VCaP (cell line): Measurements from ENCODE around the gene ITPR1.

Source experiments
- H3K27ac ChIP-seq: fragments of 450-650 bp; 2 replicates; pipeline ENCODE4 v1.5.1; 2017
- TF ChIP-seq, protein P1 (sequence below): fragments of 450-650 bp; conservative IDR thresholded peaks from 2 replicates; pipeline ENCODE4 v1.5.1; 2017; ENCODE audit warnings: mild to moderate bottlenecking, moderate library complexity

ITPR1 gene

DNA sequence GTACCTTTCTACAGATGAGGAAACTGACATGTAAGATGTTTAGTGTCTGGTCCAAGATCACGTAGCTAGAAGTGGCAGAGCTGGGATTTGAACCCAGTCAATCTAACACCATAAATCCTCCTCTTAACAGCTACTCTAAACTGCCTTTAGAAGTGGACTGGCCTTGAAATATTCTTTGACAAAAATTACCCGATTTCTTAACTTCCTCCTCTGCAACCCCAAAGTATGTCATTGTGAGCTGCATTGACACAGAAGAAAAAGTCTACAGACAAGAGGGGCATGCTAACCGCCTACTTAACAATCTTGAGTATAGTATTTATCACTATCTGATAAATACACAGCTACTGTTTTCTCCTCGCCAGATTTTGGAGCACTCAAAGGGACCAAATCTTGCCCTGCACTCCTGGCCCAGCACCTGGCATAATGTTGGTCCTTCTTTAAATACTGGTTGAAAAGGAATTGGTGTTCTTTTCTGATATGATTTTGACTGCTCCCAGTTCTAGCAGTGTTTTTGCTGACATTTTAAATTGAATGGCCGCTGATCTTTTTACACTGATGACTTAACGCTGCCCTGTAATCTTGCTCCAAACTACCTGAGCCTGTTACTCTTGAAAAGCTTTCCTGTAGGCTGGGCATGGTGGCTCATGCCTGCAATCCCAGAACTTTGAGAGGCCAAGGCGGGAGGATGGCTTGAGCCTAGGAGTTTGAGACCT lies 36.9 kb downstream of the ITPR1 start:
- H3K27ac ChIP-seq: no peak overlapping the region
- TF ChIP-seq, protein P1, sequence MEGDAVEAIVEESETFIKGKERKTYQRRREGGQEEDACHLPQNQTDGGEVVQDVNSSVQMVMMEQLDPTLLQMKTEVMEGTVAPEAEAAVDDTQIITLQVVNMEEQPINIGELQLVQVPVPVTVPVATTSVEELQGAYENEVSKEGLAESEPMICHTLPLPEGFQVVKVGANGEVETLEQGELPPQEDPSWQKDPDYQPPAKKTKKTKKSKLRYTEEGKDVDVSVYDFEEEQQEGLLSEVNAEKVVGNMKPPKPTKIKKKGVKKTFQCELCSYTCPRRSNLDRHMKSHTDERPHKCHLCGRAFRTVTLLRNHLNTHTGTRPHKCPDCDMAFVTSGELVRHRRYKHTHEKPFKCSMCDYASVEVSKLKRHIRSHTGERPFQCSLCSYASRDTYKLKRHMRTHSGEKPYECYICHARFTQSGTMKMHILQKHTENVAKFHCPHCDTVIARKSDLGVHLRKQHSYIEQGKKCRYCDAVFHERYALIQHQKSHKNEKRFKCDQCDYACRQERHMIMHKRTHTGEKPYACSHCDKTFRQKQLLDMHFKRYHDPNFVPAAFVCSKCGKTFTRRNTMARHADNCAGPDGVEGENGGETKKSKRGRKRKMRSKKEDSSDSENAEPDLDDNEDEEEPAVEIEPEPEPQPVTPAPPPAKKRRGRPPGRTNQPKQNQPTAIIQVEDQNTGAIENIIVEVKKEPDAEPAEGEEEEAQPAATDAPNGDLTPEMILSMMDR: no peak

DNA sequence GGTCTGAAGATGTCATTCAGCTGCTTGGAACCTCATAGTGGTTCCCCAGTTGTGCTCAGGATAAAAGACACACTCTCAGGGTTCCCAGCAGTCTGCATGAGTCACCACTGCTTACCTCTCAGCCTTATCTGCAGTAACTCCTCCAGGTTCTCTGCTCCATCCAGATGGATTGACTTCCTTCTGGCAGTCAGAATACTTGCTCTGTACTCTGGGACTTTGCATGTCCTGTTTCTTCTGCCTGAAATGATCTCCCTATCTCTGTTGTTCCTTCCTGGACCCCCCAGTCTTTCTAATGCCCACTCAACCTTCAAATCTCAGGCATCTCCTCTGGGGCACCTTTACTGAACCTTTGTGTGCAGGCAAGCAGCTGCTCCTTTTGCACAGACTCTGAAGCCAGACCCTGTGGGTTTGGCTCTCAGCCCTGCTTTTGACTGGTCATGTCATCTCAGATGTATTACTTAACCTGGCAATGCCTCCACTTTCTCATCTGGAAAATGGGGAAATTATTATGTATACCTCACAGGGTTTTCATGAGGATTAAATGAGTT lies 38.4 kb downstream of the ITPR1 start:
- H3K27ac ChIP-seq: peak overlapping the region; percentile 75; the same call in 1 of the 2 replicates
- TF ChIP-seq, protein P1: no peak

DNA sequence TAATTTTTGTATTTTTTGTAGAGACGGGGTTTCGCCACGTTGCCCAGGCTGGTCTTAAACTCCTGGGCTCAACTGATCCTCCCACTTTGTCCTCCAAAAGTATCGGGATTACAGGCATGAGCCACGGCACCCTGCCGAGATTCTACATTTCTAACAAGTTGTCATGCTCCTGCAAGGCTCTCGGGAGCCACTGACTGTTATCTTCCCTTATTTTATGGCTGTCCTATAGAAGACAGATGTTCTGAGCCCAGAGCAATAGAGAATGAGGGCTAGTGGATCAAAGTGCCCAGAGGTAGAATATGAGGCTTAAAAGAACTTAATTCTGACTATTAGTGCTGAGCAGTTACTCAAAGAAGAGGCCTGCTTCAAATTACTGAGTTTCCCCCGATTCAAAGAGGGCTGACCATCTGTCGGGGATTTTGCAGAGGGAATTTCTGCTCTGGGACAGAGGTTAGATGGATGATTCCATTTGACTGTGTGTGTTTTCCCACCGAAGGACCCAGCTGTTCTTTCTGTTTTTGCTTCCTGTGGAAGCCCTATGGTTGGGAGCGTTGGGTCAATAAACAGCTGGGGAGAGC lies 39.5 kb downstream of the ITPR1 start:
- TF ChIP-seq, protein P1: no peak
- peak overlapping the region; percentile 75 for H3K27ac ChIP-seq

DNA sequence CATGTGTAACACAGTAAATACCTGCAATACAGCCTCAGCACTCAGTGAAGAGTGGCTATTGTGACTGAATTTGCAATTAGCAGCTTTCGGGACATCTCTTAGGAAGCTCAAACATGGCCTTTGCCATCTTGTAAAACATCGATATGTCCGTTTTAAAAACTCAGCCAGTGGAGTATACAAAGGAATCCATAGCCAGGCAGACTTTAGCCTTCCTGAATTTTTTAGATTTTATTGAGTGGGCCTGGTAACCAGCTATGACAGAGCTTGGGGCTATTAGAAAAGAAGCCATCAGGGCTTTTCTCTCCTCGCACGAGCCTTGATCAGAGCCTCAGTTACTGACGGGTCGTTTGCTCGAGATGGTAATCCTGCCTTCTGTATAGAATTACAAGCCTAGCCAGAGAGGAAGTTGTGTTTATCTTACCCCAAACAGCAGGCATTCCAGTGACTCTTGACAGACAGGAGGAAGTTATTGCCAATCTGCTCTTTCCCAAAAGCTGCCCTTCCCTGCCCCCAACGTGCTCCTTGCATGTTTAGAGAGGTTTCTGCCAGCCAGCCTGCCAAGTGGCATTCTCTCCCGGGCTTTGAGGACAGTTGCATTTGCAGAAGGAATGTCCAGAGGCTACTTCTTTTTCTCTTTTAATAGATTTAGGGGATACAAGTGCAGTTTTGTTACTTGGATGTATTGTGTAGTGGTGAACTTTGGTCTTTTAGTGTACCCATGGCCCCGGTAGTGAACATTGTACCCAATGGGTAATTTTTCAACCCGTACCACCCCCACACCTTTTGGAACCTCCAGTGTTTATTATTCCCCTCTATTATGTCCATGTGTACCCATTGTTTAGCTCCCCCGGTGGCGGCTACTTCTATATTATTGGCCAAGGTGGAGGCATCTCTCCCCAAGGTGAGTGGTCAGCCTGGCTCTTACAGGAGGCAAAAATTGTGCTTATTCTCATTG lies 40.6 kb downstream of the ITPR1 start:
- peak overlapping the region; percentile 75 for H3K27ac ChIP-seq
- TF ChIP-seq, protein P1: no peak

DNA sequence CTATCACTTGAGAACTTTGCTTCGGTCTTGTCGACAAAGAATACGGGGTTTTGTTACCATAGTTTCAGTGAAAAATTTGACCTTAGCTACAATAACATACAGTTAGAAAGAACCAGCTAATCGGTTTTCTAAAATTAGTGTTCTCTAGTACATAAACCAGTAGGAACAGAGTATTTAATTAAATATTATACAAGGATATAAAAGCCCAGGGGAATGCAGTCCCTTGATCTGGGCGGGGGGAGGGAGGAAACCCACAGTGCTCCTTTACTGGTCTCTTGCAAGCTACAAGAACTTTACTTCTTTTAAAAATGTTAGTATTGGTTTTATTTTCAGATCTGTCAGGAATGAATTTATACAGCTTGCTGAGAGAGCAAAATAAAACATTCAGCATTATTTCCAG lies 41.8 kb downstream of the ITPR1 start:
- H3K27ac ChIP-seq: peak overlapping the region; percentile 75

DNA sequence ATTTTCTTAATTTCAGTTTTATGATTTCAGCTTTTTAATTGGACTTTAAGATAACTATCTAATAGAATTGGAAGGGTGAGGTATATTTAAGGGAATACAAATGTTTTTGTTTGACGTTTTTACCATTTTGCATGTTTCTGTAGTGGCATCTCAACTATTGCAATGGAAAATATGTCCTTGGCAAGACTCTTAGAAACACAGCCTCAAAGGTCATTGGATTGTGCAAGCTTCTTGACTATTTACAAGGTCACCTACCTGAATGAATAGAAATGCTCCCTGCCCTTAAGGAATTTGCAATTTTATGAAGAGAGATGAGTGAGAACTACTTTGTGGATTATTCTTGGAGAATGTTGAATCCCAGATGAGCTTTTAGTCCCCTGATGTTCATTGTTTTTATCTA lies 43.1 kb downstream of the ITPR1 start:
- H3K27ac ChIP-seq: no peak overlapping the region
- TF ChIP-seq, protein P1: no peak

More for the DNA sequence above, 41.8 kb downstream of the ITPR1 start:
- TF ChIP-seq, protein P1: no peak

DNA sequence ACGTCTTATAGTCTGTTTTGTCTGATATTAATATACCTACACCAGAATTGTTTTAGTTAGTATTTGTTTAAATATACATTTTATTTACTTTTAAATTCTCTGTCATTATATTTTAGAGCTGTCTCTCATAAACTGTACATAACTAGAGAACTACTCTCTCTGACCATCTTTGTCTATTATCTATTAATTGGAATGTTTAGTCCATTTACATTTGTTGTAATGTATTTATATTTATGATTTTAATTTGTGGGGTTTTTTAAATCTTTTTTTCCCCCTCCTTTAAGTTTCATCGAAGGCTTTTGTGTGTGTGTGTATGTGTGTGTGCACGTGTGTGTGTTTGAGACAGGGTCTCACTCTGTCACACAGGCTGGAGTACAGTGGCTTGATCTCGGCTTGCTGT lies 47.1 kb downstream of the ITPR1 start:
- no peak overlapping the region for H3K27ac ChIP-seq
- TF ChIP-seq, protein P1: no peak
